IMR-90 (cell line): ENCODE measurements around the gene TNF. TPM values are rescaled to one million over a fixed set of nuclear protein-coding genes. Genes with fewer than 3 reads are reported as not detected.

Experiments used
- ATAC-seq: fragments of 200-7000 bp; cut with Tn5 transposase; 2 replicates; pipeline ENCODE4 v1.9.1; 2020; ENCODE audit warnings: low read depth, mild to moderate bottlenecking, moderate library complexity
- BruUV-seq: library from RNA; stranded (reverse); fragments of 400-500 nt; replicated peaks from 2 replicates; lab custom pipeline; 2021; lab: Mats Ljungman, UMichigan
- CTCF ChIA-PET: fragments of 300-600 bp; formaldehyde crosslinking; extraction: SDS; loops from one replicate; lab custom pipeline; 2021; ENCODE audit warnings: antibody characterized with exemption; lab: Yijun Ruan, JAX
- POLR2A ChIA-PET: fragments of 300-600 bp; sonication (Branson Sonifier 250); formaldehyde crosslinking; loops from one replicate; lab custom pipeline; 2022; ENCODE audit warnings: antibody characterized with exemption; ENCODE audit not compliant: unreplicated experiment; lab: Charles Lee
- DNase-seq: peaks from one replicate; pipeline ENCODE4 v3.0.0; 2013
- H2AFZ ChIP-seq: replicated peaks from 2 replicates; pipeline ENCODE3; 2013; ENCODE audit warnings: low read length, mild to moderate bottlenecking; ENCODE audit not compliant: poor library complexity
- H2AK5ac ChIP-seq: 2 replicates; pipeline ENCODE4 v1.6.1; 2013; ENCODE audit warnings: low read depth, low read length, inconsistent platforms
- H2AK9ac ChIP-seq: replicated peaks from 2 replicates; pipeline ENCODE3; 2013; ENCODE audit warnings: mild to moderate bottlenecking, low read depth, low read length, moderate library complexity; ENCODE audit not compliant: poor library complexity
- H2BK120ac ChIP-seq: 2 replicates; pipeline ENCODE4 v1.6.1; 2013; ENCODE audit warnings: low read depth, low read length, inconsistent platforms
- H2BK15ac ChIP-seq: 3 replicates; pipeline ENCODE4 v1.6.1; 2013; ENCODE audit warnings: low read depth, low read length, inconsistent platforms
- H2BK20ac ChIP-seq: 2 replicates; pipeline ENCODE4 v1.6.1; 2013; ENCODE audit warnings: low read depth, mild to moderate bottlenecking, inconsistent platforms, low read length, moderate library complexity
- H2BK5ac ChIP-seq: 2 replicates; pipeline ENCODE4 v1.6.1; 2013; ENCODE audit warnings: mild to moderate bottlenecking, low read depth, low read length, inconsistent platforms; ENCODE audit not compliant: poor library complexity, severe bottlenecking
- H3K14ac ChIP-seq: replicated peaks from 2 replicates; pipeline ENCODE4 v1.6.1; 2013; ENCODE audit warnings: low read depth, low read length, inconsistent platforms
- H3K18ac ChIP-seq: 2 replicates; pipeline ENCODE4 v1.6.1; 2013; ENCODE audit warnings: low read depth, low read length, control low read depth
- H3K23ac ChIP-seq: 2 replicates; pipeline ENCODE4 v1.6.1; 2013; ENCODE audit warnings: low read depth, low read length, inconsistent platforms
- H3K27ac ChIP-seq: 2 replicates; pipeline ENCODE4 v1.5.1; 2013; ENCODE audit warnings: mild to moderate bottlenecking, control low read depth, low read length; ENCODE audit not compliant: insufficient read depth
- H3K27me3 ChIP-seq: 2 replicates; pipeline ENCODE4 v1.6.1; 2013; ENCODE audit warnings: low read length; ENCODE audit not compliant: control insufficient read depth, insufficient read depth
- H3K36me3 ChIP-seq: 2 replicates; pipeline ENCODE4 v1.6.1; 2013; ENCODE audit warnings: low read length, mixed read lengths; ENCODE audit not compliant: control insufficient read depth, insufficient read depth
- H3K4ac ChIP-seq: 2 replicates; pipeline ENCODE4 v1.6.1; 2013; ENCODE audit warnings: low read depth, low read length, inconsistent platforms
- H3K4me1 ChIP-seq: 2 replicates; pipeline ENCODE4 v1.6.1; 2013; ENCODE audit warnings: low read length, mixed read lengths; ENCODE audit not compliant: control insufficient read depth, insufficient read depth
- H3K4me2 ChIP-seq: 2 replicates; pipeline ENCODE4 v1.6.1; 2013; ENCODE audit warnings: low read depth, mild to moderate bottlenecking, control low read depth, low read length, moderate library complexity
- H3K4me3 ChIP-seq: 2 replicates; pipeline ENCODE4 v1.5.1; 2013; ENCODE audit warnings: low read depth, mild to moderate bottlenecking, control low read depth, low read length, moderate library complexity; ENCODE audit not compliant: insufficient read depth
- H3K56ac ChIP-seq: 2 replicates; pipeline ENCODE4 v1.6.1; 2013; ENCODE audit warnings: low read length, inconsistent platforms; ENCODE audit not compliant: insufficient read depth; ENCODE audit errors: extremely low read depth
- H3K79me1 ChIP-seq, 2 experiments: 2 replicates each; pipeline ENCODE4 v1.6.1; 2013; ENCODE audit warnings: low read length in 2 of 2, inconsistent platforms in 1 of 2, low read depth in 1 of 2
- H3K9ac ChIP-seq: 2 replicates; pipeline ENCODE4 v1.6.1; 2013; ENCODE audit warnings: low read depth, low read length, control low read depth
- H3K9me1 ChIP-seq: 2 replicates; pipeline ENCODE4 v1.6.1; 2013; ENCODE audit warnings: low read length, inconsistent platforms; ENCODE audit not compliant: insufficient read depth
- H3K9me3 ChIP-seq: 2 replicates; pipeline ENCODE4 v1.6.1; 2013; ENCODE audit warnings: low read length; ENCODE audit not compliant: control insufficient read depth, insufficient read depth
- H4K20me1 ChIP-seq: 2 replicates; pipeline ENCODE4 v1.6.1; 2013; ENCODE audit warnings: low read length, inconsistent platforms; ENCODE audit not compliant: insufficient read depth
- H4K5ac ChIP-seq: 2 replicates; pipeline ENCODE4 v1.6.1; 2013; ENCODE audit warnings: mild to moderate bottlenecking, low read depth, low read length, control low read depth
- H4K8ac ChIP-seq, 2 experiments: 2 replicates each; pipeline ENCODE4 v1.6.1; 2013; ENCODE audit warnings: low read depth in 2 of 2, low read length in 2 of 2, control low read depth in 1 of 2, inconsistent platforms in 1 of 2
- H4K91ac ChIP-seq: 2 replicates; pipeline ENCODE4 v1.6.1; 2013; ENCODE audit warnings: low read depth, low read length, inconsistent platforms; ENCODE audit not compliant: insufficient read depth
- CEBPB ChIP-seq: IDR thresholded peaks from 2 replicates; pipeline ENCODE4 v1.6.1; 2012; ENCODE audit warnings: low read depth, low read length, improper control_type of control experiment
- CHD1 ChIP-seq: IDR thresholded peaks from 2 replicates; pipeline ENCODE4 v1.6.1; 2012; ENCODE audit warnings: low read depth, low read length, improper control_type of control experiment
- CTCF ChIP-seq: conservative IDR thresholded peaks from 2 replicates; pipeline ENCODE4 v1.5.1; 2012; ENCODE audit warnings: mild to moderate bottlenecking, low read depth, low read length, improper control_type of control experiment
- ELK1 ChIP-seq: fragments of 150-350 bp; IDR thresholded peaks from 2 replicates; pipeline ENCODE4 v1.6.1; 2016; ENCODE audit warnings: low read depth, mild to moderate bottlenecking, low read length, moderate library complexity, borderline replicate concordance
- FOS ChIP-seq: fragments of 150-350 bp; IDR thresholded peaks from 2 replicates; pipeline ENCODE4 v1.6.1; 2016; ENCODE audit warnings: low read depth, low read length
- MAZ ChIP-seq: IDR thresholded peaks from 2 replicates; pipeline ENCODE4 v1.6.1; 2012; ENCODE audit warnings: low read depth, mild to moderate bottlenecking, low read length, improper control_type of control experiment, moderate library complexity, borderline replicate concordance
- POLR2A ChIP-seq: IDR thresholded peaks from 2 replicates; pipeline ENCODE4 v1.6.1; 2012; ENCODE audit warnings: mild to moderate bottlenecking, low read depth, low read length
- RFX5 ChIP-seq: IDR thresholded peaks from 2 replicates; pipeline ENCODE4 v1.8.0; 2012; ENCODE audit warnings: low read depth, mild to moderate bottlenecking, low read length, moderate library complexity
- SMC3 ChIP-seq: fragments of 150-350 bp; IDR thresholded peaks from 2 replicates; pipeline ENCODE4 v1.6.1; 2016; ENCODE audit warnings: low read depth, mild to moderate bottlenecking, antibody characterized with exemption, low read length, moderate library complexity
- WGBS, 2 experiments: methylation state at CpG; one replicate each; pipeline versions ENCODE4 v1.1.5 to v1.1.7; 2013; ENCODE audit warnings: missing lambda C conversion rate in 2 of 2; ENCODE audit not compliant: insufficient read length in 1 of 2; ENCODE audit errors: extremely low coverage in 2 of 2; 5-methylcytosine and 5-hydroxymethylcytosine counted together
- dilution Hi-C: fragments of 300-500 bp; cut with HindIII; formaldehyde crosslinking; loops from one replicate; pipeline ENCODE4 v1.14.3; 2018; ENCODE audit warnings: low sequenced_read_pairs; ENCODE audit not compliant: unreplicated experiment
- in situ Hi-C: fragments of 300-500 bp; cut with MboI; formaldehyde crosslinking; loops from 3 replicates; pipeline ENCODE4 v1.14.3; 2019; ENCODE audit warnings: low sequenced_read_pairs, inconsistent platforms, mixed read lengths
- intact Hi-C: fragments of 100-400 bp; cut with micrococcal nuclease; formaldehyde crosslinking; loops from 2 replicates; pipeline ENCODE4 v1.10.0; 2022
- polyA plus RNA-seq, 3 experiments: library from polyadenylated mRNA; depleted of rRNA; stranded (reverse); fragments of >200 nt; gene quantifications; 2 replicates each; pipeline ENCODE4 v1.2.3, GENCODE V29; 2012; ENCODE audit warnings: low replicate concordance in 1 of 3
- total RNA-seq: library from RNA; depleted of rRNA; stranded (reverse); fragments of >200 nt; gene quantifications from 2 replicates; pipeline ENCODE4 v1.2.3, GENCODE V29; 2012

The TNF gene
- total and polyA plus RNA-seq, 2 of the 4 experiments (the other 2 are of a cell fraction): not detected

- Histone ChIP-seq H3K9me3 (no peaks in the 10 kb centered on the region), H2BK20ac (no peak within 1 kb of the TSS), H3K27me3 (no peaks in the 10 kb centered on the region), H3K18ac (peak within 1 kb of the TSS; percentile 78), H3K9me1 (peaks cover 6% of the 10 kb centered on the region), H4K5ac (peak within 1 kb of the TSS; percentile 79), H3K14ac (peak within 1 kb of the TSS; percentile 100), H3K79me1 (peaks cover 6 to 38% of the 10 kb centered on the region in 2 experiments), H3K4me1 (no peaks in the 10 kb centered on the region), H3K23ac (peak within 1 kb of the TSS; percentile 99), H3K4ac (peak within 1 kb of the TSS; percentile 98), H3K36me3 (peaks cover 29% of the 10 kb centered on the region), H4K91ac (peak within 1 kb of the TSS; percentile 98), H2AK9ac (peak within 1 kb of the TSS; percentile 100), H2AK5ac (peak within 1 kb of the TSS; percentile 97), H2BK120ac (peak within 1 kb of the TSS; percentile 82), H3K4me2 (peak within 1 kb of the TSS; percentile 98), H3K9ac (peak within 1 kb of the TSS; percentile 100), H4K8ac (peak within 1 kb of the TSS; percentile 99), H4K20me1 (peaks cover 44% of the 10 kb centered on the region), H3K4me3 (peak within 1 kb of the TSS; percentile 81), H2BK15ac (peak within 1 kb of the TSS; percentile 71; the same call in 2 of the 3 replicates), H2AFZ (peak within 1 kb of the TSS; percentile 99), H2BK5ac (peak within 1 kb of the TSS; percentile 98), H3K27ac (peak within 1 kb of the TSS; percentile 99), H3K56ac (peak within 1 kb of the TSS; percentile 97)
- intact Hi-C loops: loop anchor here (1.0 kb wide), 1 partner anchor 32 kb away; the partner anchor contains the start of gene BAG6
- TF ChIP-seq FOS: no peak
- TF ChIP-seq CTCF: no peak
- no peak for TF ChIP-seq RFX5
- peak; percentile 78; the same call in 1 of the 2 replicates for TF ChIP-seq CHD1
- peak; percentile 99 for TF ChIP-seq MAZ
- no peak for TF ChIP-seq SMC3
- peak; percentile 91 for TF ChIP-seq POLR2A
- TF ChIP-seq CEBPB: no peak
- TF ChIP-seq ELK1: no peak
- DNase-seq (peak; percentile 59), ATAC-seq (peak; percentile 79)
- in situ Hi-C loops: no loop called here
- dilution Hi-C loops: no loop called here
- BruUV-seq: no TSS peak
- ChIA-PET CTCF (no interaction called here), POLR2A (no interaction called here)
- 0% methylated on average over 14 of the region's 67 CpGs; no CpG with 5 or more reads in 1 of the 2 experiments for WGBS, 2 experiments
Observed at GRCh38 chr6:31620586-31621319, 45.4 kb downstream of the TNF start, which contains the start of gene PRRC2A. PRRC2A (plus strand) TSS chr6:31620715; CDS start chr6:31622790, 2,075 bp downstream.
